PC-3 (cell line): Measurements from ENCODE around the gene OCA2.

Experiments used
- EZH2 ChIP-seq: fragments of 300-600 bp; sonication (generic); IDR thresholded peaks from one replicate; pipeline ENCODE4 v1.6.1; 2017; ENCODE audit warnings: antibody characterized with exemption, mild to moderate bottlenecking, low read length; ENCODE audit not compliant: unreplicated experiment
- TF ChIP-seq, protein P1 (sequence below): fragments of 300-600 bp; sonication (generic); conservative IDR thresholded peaks from 2 replicates; pipeline ENCODE4 v1.5.1; 2017; ENCODE audit warnings: antibody characterized with exemption, low read depth, mild to moderate bottlenecking, low read length

DNA sequence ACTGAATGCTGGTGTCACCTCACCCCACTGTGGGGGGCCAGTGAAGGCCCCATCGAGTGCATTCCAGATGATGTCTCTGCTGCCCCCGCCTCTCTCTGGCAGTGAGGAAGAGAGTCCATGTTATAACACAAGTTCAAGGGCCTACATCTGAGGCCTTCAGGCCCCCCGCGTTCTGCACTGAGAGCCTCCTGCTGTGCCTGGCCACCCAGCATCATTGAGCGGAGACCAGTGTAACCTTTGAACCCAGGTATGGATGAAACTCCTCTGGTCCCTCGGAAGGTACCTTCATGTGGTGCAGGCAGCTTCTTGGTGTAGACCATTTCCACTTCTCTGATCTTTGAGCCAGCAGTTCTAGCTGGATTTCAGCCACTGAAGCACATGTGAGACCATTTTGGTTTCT, 324.9 kb downstream of the OCA2 start:
- TF ChIP-seq EZH2, result no peak
- TF ChIP-seq, protein P1, sequence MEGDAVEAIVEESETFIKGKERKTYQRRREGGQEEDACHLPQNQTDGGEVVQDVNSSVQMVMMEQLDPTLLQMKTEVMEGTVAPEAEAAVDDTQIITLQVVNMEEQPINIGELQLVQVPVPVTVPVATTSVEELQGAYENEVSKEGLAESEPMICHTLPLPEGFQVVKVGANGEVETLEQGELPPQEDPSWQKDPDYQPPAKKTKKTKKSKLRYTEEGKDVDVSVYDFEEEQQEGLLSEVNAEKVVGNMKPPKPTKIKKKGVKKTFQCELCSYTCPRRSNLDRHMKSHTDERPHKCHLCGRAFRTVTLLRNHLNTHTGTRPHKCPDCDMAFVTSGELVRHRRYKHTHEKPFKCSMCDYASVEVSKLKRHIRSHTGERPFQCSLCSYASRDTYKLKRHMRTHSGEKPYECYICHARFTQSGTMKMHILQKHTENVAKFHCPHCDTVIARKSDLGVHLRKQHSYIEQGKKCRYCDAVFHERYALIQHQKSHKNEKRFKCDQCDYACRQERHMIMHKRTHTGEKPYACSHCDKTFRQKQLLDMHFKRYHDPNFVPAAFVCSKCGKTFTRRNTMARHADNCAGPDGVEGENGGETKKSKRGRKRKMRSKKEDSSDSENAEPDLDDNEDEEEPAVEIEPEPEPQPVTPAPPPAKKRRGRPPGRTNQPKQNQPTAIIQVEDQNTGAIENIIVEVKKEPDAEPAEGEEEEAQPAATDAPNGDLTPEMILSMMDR, result no peak
